OCI-LY3 (cell line): ENCODE results near the gene TAF3.

Experiments used
- H2AFZ ChIP-seq: fragments of 200-600, 300-600 bp; shearing (Covaris generic); 2 replicates; pipeline ENCODE4 v1.6.0; 2014; ENCODE audit warnings: antibody characterized with exemption, low read depth, low read length
- H3K27ac ChIP-seq: fragments of 200-600, 300-600 bp; sonication (generic); 2 replicates; pipeline ENCODE4 v1.5.1; 2014; ENCODE audit warnings: mild to moderate bottlenecking, low read length, moderate library complexity, mixed read lengths
- H3K27me3 ChIP-seq: fragments of 200-600, 300-600 bp; sonication (generic); 2 replicates; pipeline ENCODE4 v1.6.1; 2014; ENCODE audit warnings: low read depth, low read length, mixed read lengths
- H3K36me3 ChIP-seq: fragments of 200-600, 300-600 bp; sonication (generic); replicated peaks from 2 replicates; pipeline ENCODE3; 2014; ENCODE audit warnings: low read depth, low read length, mixed read lengths
- H3K4me1 ChIP-seq: fragments of 300-600, 200-600 bp; sonication (generic); 2 replicates; pipeline ENCODE4 v1.6.1; 2014; ENCODE audit warnings: low read length, mixed read lengths
- H3K4me2 ChIP-seq: fragments of 200-600, 300-600 bp; sonication (generic); 2 replicates; pipeline ENCODE4 v1.6.1; 2014; ENCODE audit warnings: low read length, mixed read lengths
- H3K4me3 ChIP-seq: fragments of 300-600, 200-600 bp; sonication (generic); 2 replicates; pipeline ENCODE4 v1.5.1; 2014; ENCODE audit warnings: antibody characterized with exemption, mild to moderate bottlenecking, low read length, moderate library complexity
- H3K79me2 ChIP-seq: fragments of 300-600, 200-600 bp; shearing (Covaris generic); 2 replicates; pipeline ENCODE4 v1.6.1; 2014; ENCODE audit warnings: mild to moderate bottlenecking, low read length, mixed read lengths
- H3K9ac ChIP-seq: fragments of 300-600, 200-600 bp; shearing (Covaris generic); 2 replicates; pipeline ENCODE4 v1.6.0; 2014; ENCODE audit warnings: mild to moderate bottlenecking, low read length, moderate library complexity
- H3K9me3 ChIP-seq: fragments of 200-600, 300-600 bp; shearing (Covaris generic); 2 replicates; pipeline ENCODE4 v1.6.1; 2014; ENCODE audit warnings: low read length, mixed read lengths; ENCODE audit not compliant: insufficient read depth
- H4K20me1 ChIP-seq: fragments of 200-600, 300-600 bp; sonication (generic); 2 replicates; pipeline ENCODE4 v1.6.1; 2016; ENCODE audit warnings: low read length, mixed read lengths; ENCODE audit not compliant: insufficient read depth
- EZH2phosphoT487 ChIP-seq: fragments of 200-600 bp; shearing (Covaris generic); IDR thresholded peaks from 2 replicates; pipeline ENCODE4 v1.6.1; 2018; ENCODE audit warnings: antibody characterized with exemption, mixed run types, low read depth
- TF ChIP-seq, protein P1 (sequence below): fragments of 200-600, 300-600 bp; sonication (generic); IDR thresholded peaks from 2 replicates; pipeline ENCODE4 v1.5.1; 2014; ENCODE audit warnings: antibody characterized with exemption, low read length, low read depth

Gene TAF3

DNA sequence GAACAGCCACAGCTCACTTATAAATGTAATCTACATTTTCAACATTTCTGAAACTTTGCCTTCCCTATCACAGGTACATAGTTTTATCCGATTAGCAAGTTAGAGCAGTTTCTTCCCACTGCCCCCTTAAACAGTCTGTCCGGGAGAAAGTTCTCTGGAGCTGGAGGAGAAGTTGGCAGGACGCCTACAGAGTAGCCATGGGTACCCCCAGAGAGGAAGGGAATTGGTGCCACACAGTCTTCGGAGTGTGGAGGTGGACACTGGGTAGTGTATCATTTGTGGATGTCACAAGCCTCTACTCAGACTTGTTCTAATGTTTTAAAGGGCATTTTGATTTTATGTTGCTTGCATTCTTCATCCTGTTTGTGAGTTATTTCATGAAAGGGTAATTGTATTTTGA is 39.0 kb downstream of the TAF3 start:
- H3K79me2 ChIP-seq: no peaks in the 10 kb centered on the region
- no peak overlapping the region for H3K27ac ChIP-seq
- no peaks in the 10 kb centered on the region for H3K27me3 ChIP-seq
- H3K4me2 ChIP-seq: no peak overlapping the region
- no peak overlapping the region for H3K9ac ChIP-seq
- no peak overlapping the region for H2AFZ ChIP-seq
- no peaks in the 10 kb centered on the region for H4K20me1 ChIP-seq
- H3K36me3 ChIP-seq: peaks cover 4% of the 10 kb centered on the region
- H3K4me1 ChIP-seq: no peaks in the 10 kb centered on the region
- H3K4me3 ChIP-seq: no peak overlapping the region
- TF ChIP-seq, protein P1, sequence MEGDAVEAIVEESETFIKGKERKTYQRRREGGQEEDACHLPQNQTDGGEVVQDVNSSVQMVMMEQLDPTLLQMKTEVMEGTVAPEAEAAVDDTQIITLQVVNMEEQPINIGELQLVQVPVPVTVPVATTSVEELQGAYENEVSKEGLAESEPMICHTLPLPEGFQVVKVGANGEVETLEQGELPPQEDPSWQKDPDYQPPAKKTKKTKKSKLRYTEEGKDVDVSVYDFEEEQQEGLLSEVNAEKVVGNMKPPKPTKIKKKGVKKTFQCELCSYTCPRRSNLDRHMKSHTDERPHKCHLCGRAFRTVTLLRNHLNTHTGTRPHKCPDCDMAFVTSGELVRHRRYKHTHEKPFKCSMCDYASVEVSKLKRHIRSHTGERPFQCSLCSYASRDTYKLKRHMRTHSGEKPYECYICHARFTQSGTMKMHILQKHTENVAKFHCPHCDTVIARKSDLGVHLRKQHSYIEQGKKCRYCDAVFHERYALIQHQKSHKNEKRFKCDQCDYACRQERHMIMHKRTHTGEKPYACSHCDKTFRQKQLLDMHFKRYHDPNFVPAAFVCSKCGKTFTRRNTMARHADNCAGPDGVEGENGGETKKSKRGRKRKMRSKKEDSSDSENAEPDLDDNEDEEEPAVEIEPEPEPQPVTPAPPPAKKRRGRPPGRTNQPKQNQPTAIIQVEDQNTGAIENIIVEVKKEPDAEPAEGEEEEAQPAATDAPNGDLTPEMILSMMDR: no peak
- TF ChIP-seq EZH2phosphoT487: no peak
- H3K9me3 ChIP-seq: peaks cover 5% of the 10 kb centered on the region; the same call in 1 of the 2 replicates

DNA sequence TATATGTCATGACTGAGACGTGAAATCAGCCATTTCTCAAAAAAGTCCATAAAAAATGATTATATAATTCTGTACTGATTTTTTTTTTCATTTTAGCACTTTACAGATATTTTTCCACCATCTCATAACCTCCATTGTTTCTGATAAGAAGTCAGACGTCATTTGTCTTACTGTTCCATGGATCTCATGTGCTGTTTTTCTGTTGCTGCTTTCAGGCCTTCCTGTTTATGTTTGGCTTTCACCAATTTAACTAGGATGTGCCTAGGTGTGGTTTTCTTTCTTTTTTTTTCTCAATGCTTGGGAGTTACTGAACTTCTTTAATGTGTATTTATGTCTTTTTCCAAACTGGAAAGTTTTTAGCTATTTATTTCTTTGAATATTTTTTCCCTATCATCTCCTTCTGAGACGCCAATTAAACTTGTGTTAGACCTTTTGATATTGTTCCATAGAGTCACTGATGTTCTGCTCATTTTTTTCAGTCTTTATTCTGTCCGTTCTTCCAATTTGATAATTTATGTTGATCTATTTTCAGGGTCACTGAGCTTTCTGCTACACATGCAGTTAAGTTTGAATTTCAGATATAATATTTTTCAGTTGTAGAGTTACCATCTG is 43.3 kb downstream of the TAF3 start:
- H3K36me3 ChIP-seq: peaks cover 6% of the 10 kb centered on the region
- H3K27ac ChIP-seq: no peak overlapping the region
- no peaks in the 10 kb centered on the region for H4K20me1 ChIP-seq
- no peaks in the 10 kb centered on the region for H3K27me3 ChIP-seq
- no peaks in the 10 kb centered on the region for H3K4me1 ChIP-seq
- H3K4me2 ChIP-seq: no peak overlapping the region
- peaks cover 7% of the 10 kb centered on the region; the same call in 1 of the 2 replicates for H3K9me3 ChIP-seq
- no peak for TF ChIP-seq EZH2phosphoT487
- TF ChIP-seq, protein P1: no peak
- no peak overlapping the region for H3K9ac ChIP-seq
- H2AFZ ChIP-seq: no peak overlapping the region
- H3K4me3 ChIP-seq: no peak overlapping the region
- no peaks in the 10 kb centered on the region for H3K79me2 ChIP-seq

DNA sequence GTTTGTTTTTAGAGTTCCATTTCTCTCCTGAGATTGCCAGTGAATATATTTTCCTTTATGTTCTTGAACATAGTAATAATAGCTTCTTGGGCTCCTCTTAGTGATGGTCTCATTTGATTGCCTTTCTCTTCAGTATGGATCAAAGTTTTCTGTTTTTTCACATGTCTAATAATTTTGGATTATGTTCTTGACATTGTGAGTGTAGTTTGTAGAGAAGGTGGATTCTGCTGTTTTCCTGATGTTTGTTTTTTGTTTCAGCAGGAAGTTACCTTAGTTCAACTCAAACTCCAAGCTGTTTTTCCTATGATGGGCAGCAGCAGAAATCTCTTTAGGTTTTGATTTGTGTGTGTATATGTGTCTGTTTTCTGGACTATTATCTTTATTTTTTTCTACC is 43.8 kb downstream of the TAF3 start:
- peaks cover 7% of the 10 kb centered on the region; the same call in 1 of the 2 replicates for H3K9me3 ChIP-seq
- no peak overlapping the region for H3K27ac ChIP-seq
- H3K9ac ChIP-seq: no peak overlapping the region
- TF ChIP-seq, protein P1: no peak
- no peak for TF ChIP-seq EZH2phosphoT487
- no peaks in the 10 kb centered on the region for H3K4me1 ChIP-seq
- no peaks in the 10 kb centered on the region for H3K79me2 ChIP-seq
- H4K20me1 ChIP-seq: no peaks in the 10 kb centered on the region
- H2AFZ ChIP-seq: no peak overlapping the region
- no peak overlapping the region for H3K4me2 ChIP-seq
- peaks cover 6% of the 10 kb centered on the region for H3K36me3 ChIP-seq
- H3K4me3 ChIP-seq: no peak overlapping the region
- H3K27me3 ChIP-seq: no peaks in the 10 kb centered on the region

DNA sequence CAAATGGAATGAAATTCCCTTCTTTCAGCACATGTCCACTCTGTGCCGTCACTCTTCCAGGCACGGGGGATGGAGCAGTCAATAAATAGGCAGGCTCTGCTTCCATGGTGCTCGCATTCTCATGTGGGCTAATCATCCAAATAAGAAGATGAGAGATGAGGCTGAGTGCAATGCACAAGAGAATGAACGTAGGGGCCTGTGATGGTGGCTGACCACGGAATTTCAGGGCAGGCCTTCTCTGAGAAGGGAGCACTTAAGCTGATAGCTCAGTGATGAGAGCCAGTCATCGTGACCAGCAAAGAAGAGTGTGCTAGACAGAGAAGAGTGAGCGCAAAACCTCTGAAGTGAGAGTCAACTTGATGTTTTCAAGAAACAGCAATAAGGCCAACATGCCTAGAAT is 47.9 kb downstream of the TAF3 start:
- Histone ChIP-seq H3K4me2 (no peak overlapping the region), H3K36me3 (peaks cover 6% of the 10 kb centered on the region), H3K4me1 (no peaks in the 10 kb centered on the region), H3K4me3 (no peak overlapping the region), H3K79me2 (no peaks in the 10 kb centered on the region), H3K9ac (no peak overlapping the region), H3K27me3 (no peaks in the 10 kb centered on the region), H3K27ac (no peak overlapping the region), H4K20me1 (no peaks in the 10 kb centered on the region), H3K9me3 (peaks cover 7% of the 10 kb centered on the region; the same call in 1 of the 2 replicates), H2AFZ (no peak overlapping the region)
- no peak for TF ChIP-seq EZH2phosphoT487
- TF ChIP-seq, protein P1: no peak
